HepG2 (cell line): ENCODE results near the gene LRRC10B.

Experiments used
- TCF7L2 ChIP-seq: IDR thresholded peaks from 2 replicates; pipeline ENCODE4 v1.6.1; 2011; ENCODE audit warnings: mild to moderate bottlenecking, low read depth, low read length, moderate library complexity
- TF ChIP-seq, protein P1 (sequence below): sonication (generic); formaldehyde crosslinking; IDR thresholded peaks from 2 replicates; pipeline ENCODE4 v1.8.1; 2022; ENCODE audit warnings: low read depth, mild to moderate bottlenecking, missing genetic modification reagents
- TF ChIP-seq, protein P2 (sequence below): sonication (generic); formaldehyde crosslinking; IDR thresholded peaks from 2 replicates; pipeline ENCODE4 v1.5.0; 2020; ENCODE audit warnings: mild to moderate bottlenecking, missing genetic modification reagents, moderate library complexity
- TF ChIP-seq, protein P3 (sequence below): sonication (generic); formaldehyde crosslinking; IDR thresholded peaks from 2 replicates; pipeline ENCODE4 v1.4.0; 2020; ENCODE audit warnings: mild to moderate bottlenecking, missing genetic modification reagents

DNA sequence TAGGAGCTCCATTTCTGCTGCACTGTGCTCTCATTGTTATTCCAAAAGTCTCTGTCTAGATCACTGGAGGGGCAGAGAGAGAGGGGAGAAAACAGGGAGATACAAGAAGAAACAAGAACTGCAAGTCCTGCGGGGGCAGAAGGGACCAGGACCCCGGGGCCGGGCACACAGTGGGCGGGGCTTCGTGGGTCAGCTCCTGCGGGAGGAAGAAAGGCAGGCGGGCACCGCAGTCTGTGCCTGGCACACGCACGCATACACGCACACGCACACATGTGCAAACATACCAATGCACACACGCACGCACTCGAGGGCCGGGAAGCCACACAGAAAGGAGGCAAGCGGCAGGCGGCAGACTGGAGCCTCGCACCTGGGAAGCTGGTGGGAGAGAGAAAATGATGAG is 38.7 kb downstream of the LRRC10B start:
- TF ChIP-seq, protein P1, sequence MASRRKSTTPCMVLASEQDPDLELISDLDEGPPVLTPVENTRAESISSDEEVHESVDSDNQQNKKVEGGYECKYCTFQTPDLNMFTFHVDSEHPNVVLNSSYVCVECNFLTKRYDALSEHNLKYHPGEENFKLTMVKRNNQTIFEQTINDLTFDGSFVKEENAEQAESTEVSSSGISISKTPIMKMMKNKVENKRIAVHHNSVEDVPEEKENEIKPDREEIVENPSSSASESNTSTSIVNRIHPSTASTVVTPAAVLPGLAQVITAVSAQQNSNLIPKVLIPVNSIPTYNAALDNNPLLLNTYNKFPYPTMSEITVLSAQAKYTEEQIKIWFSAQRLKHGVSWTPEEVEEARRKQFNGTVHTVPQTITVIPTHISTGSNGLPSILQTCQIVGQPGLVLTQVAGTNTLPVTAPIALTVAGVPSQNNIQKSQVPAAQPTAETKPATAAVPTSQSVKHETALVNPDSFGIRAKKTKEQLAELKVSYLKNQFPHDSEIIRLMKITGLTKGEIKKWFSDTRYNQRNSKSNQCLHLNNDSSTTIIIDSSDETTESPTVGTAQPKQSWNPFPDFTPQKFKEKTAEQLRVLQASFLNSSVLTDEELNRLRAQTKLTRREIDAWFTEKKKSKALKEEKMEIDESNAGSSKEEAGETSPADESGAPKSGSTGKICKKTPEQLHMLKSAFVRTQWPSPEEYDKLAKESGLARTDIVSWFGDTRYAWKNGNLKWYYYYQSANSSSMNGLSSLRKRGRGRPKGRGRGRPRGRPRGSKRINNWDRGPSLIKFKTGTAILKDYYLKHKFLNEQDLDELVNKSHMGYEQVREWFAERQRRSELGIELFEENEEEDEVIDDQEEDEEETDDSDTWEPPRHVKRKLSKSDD = no peak
- TF ChIP-seq, protein P2, sequence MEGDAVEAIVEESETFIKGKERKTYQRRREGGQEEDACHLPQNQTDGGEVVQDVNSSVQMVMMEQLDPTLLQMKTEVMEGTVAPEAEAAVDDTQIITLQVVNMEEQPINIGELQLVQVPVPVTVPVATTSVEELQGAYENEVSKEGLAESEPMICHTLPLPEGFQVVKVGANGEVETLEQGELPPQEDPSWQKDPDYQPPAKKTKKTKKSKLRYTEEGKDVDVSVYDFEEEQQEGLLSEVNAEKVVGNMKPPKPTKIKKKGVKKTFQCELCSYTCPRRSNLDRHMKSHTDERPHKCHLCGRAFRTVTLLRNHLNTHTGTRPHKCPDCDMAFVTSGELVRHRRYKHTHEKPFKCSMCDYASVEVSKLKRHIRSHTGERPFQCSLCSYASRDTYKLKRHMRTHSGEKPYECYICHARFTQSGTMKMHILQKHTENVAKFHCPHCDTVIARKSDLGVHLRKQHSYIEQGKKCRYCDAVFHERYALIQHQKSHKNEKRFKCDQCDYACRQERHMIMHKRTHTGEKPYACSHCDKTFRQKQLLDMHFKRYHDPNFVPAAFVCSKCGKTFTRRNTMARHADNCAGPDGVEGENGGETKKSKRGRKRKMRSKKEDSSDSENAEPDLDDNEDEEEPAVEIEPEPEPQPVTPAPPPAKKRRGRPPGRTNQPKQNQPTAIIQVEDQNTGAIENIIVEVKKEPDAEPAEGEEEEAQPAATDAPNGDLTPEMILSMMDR = no peak
- TF ChIP-seq, protein P3, sequence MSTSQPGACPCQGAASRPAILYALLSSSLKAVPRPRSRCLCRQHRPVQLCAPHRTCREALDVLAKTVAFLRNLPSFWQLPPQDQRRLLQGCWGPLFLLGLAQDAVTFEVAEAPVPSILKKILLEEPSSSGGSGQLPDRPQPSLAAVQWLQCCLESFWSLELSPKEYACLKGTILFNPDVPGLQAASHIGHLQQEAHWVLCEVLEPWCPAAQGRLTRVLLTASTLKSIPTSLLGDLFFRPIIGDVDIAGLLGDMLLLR (CRISPR knock-in tag) = no peak
- TF ChIP-seq TCF7L2 = no peak
